GM19043 (cell line): ENCODE measurements around the gene WDR6.

Experiments used
- ATAC-seq: cut with Tn5 transposase; IDR thresholded peaks from one replicate; pipeline ENCODE4 v1.9.1; 2021; ENCODE audit warnings: low read depth; ENCODE audit not compliant: unreplicated experiment

WDR6 gene

DNA sequence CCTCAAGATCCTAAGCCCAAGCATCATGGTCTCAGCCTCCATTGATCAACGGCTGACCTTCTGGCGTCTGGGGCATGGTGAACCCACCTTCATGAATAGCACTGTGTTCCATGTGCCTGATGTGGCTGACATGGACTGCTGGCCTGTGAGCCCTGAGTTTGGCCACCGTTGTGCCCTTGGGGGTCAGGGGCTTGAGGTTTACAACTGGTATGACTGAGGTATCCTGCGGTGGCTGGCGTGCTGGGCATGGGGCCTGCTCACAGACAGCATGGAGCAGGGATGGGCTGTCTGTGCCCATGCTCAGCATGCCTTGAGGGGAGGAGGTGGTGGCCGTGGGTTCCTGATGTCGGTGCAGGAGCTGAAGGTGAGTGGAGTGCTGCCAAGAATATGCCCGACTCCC lies 7.9 kb downstream of the WDR6 start:
- no peak for ATAC-seq

DNA sequence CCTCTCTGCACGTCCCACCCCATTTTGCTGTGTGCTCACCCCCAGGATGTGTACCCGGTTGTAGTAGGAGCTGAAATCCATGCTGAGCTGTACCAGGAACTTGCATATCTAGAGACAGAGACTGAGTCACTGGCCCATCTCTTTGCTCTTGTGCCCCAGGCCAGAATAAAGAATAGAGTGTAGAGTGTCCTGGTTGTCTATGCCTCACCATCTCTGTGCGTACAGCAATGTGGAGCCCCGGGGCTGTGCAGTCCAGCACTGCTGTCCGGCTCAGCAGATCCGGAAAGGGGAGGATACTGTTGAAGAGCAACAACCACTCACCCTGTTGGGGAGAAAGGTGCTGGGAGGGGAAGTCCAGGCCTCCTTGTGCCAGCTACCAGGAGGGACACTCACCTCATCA lies 8.6 kb downstream of the WDR6 start:
- no peak for ATAC-seq

DNA sequence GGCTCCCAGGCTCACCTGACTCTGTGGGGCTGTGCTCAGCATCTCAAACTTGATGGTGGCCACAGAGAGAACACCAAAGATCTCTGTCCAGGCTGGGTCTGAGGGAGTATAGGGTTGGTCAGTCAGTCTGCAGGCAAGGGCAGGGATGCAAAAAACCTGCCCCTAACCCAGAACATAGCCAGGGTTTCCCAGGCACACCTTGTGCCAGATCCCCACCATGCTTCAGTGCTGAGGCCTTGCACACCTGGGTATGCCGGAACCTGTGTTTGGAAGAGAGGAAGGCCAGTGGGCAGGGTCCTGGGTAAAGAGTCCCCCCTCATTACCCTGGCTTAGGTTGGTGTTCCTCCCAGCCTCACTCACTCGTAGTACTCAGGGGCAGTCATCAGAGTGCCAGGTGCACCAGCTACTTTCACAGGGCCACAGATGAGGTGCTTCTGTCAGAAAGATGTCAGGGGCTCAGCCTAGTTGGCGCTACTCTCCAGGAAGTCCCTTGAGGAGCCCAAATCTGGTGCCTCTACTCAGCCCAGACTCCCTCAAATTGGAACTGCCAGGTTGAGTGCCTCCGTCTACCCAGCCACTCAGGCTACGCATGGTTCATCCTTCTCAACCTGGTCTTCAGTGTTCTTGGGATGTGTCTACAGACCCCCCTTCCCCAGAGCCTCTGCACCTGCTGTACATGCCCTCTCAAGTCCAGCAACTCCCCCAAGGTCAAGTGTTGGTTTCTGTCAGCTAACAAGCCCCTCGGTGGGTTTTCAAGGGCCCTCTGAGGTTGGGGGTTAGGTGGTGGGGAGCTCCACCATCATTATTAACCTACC lies 9.4 kb downstream of the WDR6 start:
- no peak for ATAC-seq

DNA sequence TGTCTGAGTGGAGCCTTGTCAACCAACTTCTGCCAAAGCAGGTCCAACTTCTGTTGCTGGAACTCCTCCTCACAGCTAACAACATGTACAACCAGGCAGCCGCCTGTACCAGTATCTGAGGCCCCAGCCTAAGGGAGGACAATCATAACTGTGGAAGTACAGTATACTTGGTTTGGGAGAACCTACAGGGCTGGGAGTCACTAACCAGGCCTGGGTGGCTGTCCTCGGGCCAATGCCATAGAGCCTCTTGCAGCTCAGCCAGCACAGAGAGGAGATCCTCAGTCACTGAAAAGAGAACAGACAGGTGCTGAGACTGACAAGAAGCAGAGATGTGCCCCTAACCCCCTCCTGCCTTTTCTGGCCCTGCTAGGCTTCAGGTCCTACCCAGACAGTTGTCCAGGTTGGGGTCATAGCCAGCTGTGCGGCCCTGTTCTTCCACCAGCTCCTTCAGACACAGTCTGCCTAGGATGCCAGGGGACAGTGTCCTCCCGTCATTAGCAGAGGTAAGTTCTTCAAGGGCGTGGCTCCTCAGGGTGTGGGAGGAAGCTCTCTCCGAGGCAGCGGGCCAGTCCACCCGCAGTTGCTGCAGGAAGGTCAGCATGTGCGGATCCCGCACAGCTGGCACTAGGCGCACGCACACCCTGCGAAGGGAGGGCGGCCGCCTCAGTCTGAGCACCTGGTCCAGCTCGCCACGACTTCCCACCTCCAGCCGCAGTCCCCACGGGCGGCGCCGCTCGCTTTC lies 10.2 kb downstream of the WDR6 start:
- ATAC-seq, result no peak

DNA sequence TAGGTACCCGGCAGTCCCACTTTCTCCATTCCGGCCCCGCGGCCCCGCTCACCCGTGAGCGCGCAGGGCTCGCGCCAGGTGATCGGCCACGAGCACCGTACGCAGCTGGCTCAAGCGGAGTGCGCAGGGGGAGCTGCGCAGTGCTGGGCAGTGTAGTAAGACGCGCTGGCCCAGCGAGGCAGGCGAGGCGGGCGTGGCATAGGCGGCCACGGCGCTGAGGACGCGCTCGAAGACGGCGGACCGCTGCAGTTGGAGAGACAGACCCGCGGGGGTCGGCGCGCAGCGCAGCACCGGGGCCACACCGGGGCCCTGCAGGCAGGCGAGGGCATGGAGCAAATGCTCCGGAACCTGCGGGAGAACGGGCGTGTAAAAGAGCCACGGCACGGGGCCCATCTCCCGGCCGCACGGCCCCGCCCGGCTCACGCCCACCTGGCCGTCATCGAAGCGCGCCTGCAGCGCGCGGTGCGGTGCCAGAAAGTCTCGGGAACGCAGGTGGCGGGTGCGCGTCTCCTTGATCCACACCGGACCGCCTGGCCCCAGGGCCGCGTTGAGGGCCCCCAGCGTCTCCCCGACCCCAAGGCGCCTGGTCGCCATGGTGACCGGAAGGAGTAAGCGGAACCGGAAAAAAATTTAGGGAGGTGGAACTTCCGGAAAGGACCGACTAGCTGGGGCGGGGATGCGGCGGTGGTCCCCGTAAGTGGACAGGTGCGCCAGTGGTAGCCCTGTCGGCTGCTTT lies 10.9 kb downstream of the WDR6 start, which contains the start of gene DALRD3:
TSS of gene DALRD3 (minus strand) at position 610 of the 736 bp plus-strand sequence. CDS start at position 594, 16 bp downstream.
- ATAC-seq, result no peak

DNA sequence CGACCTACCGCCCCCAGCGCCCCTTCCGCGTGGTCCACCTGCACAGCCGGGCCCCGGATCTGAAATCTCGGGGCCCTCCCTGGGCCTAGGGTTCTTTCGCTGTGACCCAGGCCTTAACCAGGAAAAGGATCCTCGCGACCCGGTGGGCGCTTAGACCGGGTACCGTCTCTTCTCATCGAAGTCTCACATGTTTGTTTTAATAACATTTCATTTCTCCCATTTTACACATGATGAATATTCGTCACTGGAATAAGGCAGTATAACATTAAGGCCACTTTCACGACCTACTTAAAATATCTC lies 11.5 kb downstream of the WDR6 start:
- no peak for ATAC-seq

DNA sequence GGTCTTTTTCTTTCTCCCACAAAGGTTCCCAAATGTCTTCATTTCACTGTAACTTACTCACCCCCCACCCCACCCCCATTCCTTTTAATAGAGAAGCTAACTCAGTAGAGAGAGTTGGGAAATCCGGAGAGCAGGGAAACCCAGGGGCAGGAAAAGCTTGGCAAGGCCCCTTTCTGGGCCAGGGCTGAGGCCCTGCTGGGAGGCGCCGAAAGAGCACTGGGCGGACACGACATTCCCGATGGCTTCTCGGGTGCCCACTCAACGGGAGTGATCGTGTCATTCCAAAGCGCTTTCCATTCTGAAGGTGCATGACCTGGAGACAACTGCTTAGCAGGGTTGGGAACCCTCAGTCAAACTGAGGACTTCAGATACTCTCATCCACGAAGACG lies 12.7 kb downstream of the WDR6 start:
- ATAC-seq, result no peak

DNA sequence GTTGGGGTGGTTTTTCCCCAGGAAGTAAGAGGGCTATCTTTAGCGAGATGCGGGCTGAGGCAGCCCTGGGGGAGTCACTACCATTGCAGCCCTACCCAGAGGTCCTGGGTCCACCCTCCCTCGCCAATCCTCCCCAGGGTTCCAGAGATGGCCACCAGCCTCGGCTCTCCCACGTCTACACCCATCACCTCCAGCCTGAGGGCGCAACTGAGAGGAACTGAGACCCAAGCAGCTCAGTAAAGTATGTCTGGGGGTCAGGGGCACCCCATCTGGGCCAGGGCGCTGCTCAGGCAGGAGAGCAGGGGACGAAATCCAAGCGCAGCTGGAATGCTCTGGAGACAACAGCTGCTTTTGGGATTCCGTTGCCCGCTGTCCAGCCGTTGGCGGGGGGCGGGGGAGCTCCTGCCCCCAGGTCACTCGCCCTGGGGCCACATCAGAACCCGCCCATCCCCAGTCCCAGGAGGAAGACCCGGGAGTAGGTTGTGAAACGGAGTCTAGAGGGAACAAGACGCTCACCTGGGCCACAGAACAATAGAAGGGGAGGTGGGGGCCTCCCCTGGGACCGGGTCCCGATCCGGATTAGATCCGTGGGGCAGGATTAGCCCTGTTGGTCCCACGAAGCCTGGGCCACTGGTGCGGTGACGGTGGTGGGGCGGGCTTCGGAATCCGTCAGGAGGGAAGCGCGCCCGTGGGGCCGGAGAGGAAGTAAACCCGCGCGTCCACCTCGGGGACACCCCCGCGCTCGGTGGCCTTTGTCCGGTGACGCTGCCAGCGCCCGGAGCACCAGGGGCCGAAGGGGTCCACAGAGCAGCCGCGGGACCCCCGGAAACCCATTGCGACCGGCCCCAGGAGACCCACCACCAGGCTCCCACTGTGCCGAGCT lies 13.4 kb downstream of the WDR6 start:
- no peak for ATAC-seq

DNA sequence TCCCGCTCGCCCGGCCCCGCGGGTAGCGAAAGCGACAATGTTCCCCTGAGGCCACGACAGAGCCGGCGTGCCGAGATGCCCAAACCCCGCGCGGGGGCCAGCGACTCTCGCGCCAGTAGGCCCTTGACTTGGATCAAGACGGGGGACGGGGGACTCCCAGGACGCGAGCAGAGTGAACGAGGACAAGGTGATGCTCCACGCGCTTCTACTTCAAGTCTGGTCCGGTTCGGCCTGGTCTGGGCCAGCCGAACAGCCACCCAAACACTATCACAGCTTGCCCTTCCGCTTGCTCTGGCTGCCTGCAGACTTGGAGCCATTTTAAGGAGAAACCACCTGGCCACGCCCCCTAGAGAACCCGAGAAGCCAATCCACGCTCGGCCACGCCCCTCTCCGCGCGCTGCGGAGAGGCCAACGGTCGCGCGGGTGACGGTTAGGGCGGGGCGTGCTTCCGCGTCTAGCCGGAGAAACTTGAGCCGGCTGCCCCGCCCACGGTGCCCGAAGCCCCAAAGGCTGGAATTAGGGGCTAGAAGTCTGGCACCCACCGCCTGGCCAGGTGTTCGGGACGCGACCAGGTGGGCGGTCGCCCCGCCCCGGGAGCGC lies 14.1 kb downstream of the WDR6 start:
- peak; percentile 42 for ATAC-seq

DNA sequence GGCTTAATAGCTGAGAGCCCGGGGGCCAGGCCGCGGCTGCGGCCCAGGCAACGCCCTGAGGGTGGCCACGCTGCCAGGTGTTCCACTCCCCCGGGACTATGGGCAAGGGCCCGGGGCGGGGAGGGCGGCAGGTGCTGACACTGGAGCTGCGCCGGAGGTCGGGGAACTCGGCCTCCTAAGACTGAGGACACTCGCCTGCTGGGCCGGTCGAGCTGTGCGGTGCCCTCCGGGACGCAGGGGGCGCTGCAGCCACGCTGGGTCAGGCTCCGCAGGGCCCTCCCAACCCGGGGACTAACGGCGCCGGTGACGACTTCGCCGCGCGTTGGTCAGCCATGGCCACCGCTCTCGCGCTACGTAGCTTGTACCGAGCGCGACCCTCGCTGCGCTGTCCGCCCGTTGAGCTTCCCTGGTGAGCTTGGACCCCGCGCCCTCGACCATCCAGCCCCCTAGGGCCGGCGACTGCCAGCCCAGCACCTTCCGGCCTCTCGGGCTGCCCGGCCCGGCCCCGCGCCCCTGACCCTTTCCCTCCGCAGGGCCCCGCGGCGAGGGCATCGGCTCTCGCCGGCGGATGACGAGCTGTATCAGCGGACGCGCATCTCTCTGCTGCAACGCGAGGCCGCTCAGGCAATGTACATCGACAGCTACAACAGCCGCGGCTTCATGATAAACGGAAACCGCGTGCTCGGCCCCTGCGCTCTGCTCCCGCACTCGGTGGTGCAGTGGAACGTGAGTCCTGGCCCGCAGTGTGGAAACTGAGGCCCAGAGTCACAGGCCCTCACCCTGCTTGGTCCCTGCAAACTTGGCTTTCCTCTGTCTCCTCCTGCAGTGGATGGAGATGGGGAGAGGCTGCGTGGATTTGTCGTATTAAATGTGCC lies 14.9 kb downstream of the WDR6 start, which contains the start of gene NDUFAF3:
TSS of gene NDUFAF3 (plus strand) at position 309 of the 875 bp plus-strand sequence. CDS start at position 333, 24 bp downstream.
- ATAC-seq, result peak; percentile 52

DNA sequence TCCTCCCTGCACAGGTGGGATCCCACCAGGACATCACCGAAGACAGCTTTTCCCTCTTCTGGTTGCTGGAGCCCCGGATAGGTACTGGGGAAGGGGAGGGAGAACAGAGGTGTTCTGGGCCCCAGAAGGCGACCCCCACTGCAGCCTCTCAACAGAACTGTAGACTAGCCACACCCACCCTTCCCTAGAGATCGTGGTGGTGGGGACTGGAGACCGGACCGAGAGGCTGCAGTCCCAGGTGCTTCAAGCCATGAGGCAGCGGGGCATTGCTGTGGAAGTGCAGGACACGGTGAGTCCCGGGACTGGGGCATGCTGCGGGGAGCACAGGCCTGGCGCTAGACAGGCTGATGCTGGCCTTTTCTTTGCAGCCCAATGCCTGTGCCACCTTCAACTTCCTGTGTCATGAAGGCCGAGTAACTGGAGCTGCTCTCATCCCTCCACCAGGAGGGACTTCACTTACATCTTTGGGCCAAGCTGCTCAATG lies 15.5 kb downstream of the WDR6 start:
- no peak for ATAC-seq

DNA sequence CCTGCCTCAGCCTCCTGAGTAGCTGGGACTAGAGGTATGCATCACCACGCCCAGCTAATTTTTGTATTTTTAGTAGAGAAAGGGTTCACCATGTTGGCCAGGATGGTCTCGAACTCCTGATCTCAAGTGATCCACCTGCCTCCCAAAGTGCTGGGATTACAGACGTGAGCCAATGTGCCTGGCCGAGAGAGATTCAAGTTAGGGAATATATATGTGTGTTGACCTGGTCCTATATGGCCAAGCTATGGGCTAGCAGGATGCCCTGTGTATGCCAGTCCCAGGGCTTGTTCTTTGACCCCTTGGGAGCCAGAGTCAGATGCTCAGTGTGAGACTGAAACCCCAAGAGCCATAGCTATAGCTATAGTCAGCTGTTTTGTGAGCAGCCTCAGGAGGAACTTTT lies 16.6 kb downstream of the WDR6 start:
- ATAC-seq, result no peak

DNA sequence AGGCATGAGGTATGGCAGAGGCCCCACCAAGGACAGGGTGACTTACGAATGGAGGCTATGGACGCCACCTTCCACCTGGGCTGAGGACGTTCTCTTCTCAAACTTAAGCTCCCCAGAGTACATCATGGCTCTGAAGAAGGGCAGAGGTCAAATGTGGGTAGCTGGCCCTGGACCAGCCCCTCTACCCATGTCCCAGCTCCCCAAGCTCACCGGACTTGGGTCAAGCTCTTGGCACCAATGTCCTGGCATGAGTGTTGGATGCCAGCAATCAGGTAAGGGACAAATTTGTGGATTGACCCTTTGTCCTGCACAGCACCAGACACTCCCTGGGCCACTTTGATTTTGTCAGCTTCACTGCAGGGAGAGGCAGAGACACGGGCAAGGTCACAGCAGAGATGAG lies 17.3 kb downstream of the WDR6 start:
- ATAC-seq, result no peak

DNA sequence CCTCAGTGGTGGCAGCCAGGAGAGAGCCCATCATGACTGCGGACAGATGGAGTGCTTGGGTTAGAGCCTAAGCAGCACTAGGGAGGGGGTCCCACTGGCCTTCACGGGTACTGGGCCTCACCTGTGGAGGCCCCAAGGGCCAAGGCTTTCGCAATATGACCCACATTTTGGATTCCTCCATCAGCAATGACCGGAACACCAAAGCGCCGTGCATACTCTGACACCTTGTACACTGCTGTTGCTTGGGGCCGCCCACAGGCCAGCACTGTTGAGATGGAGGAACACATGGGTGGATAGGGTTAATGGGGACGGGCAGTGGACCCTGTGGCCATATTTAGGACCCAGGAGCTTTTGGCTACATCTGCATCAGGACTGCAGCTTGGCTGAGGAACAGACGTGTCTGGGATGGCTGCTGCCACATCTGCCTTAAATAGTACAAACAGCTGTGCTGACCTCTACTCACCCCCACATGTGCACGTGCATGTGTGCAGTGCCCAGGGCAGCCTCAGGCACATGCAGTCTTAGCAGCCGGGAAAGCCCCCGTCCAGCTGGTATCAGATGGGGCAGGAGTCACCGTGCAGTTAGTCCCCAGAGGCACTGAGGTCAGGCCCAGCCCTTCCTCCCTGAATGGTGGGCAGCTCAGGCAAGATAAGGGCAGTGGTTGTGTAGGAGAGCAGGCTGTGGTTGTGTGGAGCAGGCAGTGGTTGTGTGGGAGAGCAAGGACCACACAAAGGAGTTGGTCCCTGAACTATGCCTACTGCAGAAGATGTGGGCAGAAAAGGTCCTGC lies 18.0 kb downstream of the WDR6 start:
- ATAC-seq, result no peak

DNA sequence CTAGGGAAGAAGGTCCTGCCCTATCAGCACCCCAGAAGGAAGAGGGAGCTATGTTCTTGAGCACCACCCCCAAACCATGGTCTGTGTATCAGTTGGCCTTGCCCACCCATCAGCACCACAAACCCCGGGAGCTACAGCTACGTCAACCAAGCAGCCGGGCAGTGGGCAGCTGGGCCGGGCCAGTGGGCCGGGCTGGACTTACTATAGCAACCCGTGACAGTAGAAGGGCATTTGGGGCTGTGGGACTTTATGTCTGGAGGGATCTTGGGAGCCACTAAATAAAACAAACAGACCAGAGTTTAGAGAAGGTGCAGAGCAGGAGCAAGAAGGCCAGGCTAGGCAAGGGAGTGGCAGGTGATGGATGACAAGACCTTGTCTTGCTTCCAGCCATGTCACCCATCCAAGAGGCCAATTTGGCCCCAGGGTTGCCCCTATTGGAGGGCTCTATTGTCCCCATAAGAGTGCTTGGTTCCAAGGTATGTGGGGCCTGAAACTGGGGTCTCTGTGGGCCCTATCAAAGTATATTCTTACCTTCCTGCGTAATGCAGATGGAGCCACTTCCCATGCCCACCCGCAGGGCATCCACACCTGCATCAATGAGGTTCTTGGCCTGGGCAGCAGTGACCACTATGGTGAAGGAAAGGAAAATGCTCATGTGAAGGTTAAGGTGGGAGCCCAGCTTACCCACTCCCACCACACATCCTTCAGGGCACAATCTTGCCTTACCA lies 18.8 kb downstream of the WDR6 start:
- no peak for ATAC-seq

DNA sequence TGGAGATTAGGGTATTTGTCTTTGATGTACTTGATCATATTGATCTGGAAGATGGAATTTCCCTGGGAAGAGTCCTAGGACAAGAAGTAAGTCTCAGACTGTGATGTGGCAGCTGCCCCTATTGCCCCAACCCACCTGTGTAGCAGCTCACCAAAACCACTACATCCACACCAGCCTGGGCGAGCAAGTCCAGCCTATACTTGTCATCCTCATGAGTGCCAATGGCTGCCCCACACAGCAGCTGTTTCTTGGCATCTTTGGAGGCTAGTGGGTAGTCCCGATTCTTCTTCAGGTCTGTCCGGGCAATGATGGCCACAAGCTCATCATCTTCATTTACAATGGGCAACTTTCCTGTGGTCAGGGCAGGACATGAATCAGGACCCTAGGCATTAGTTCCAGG lies 19.3 kb downstream of the WDR6 start:
- no peak for ATAC-seq

DNA sequence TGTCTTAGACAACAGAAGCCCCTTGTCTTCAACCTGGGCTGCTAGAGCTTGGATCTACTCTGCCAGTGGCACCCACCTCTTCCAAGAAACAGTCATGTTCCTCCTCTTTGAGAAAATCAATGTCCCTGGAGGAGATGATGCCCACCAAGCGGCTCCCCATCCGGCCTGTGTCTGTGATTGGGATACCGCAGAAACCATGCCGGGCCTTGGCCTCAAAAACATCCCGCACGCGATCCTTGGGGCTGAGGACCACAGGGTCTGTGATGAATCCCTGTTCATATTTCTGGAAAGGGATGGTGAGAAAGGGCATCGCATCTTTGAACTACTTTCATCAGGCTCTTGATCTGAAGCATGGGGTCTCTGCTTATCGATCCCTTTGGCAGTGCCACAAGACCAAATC lies 20.4 kb downstream of the WDR6 start:
- no peak for ATAC-seq

DNA sequence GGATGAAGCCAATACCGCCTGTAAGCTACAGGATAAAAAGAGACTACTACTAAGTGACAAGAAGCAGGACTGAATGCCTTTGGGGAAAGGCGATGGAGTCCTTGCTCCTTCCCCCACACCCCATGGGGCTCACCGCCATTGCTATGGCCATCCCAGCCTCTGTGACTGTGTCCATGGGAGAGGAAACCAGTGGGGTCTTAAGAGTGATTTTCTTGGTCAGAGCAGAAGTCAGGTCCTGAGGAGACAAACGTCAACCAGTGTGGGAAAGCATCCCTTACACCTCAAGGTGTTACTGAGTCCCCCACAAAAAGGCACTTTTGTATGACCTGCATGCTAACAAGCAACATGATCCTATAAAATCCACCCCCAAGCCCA lies 21.1 kb downstream of the WDR6 start:
- no peak for ATAC-seq
